RPMI7951 (cell line): ENCODE results near the gene SLC31A1. TPM values are rescaled to one million over a fixed set of nuclear protein-coding genes. Genes with fewer than 3 reads are reported as not detected.
"Not testable (repeated sequence)": the region's sequence is repeated elsewhere in the genome, so short reads cannot be mapped to it uniquely, and the experiment has no call there.

Experiments used
- DNase-seq: peaks from one replicate; pipeline ENCODE4 v3.0.0-alpha.2; 2012; ENCODE audit warnings: low read depth
- total RNA-seq: library from RNA; depleted of rRNA; stranded (reverse); fragments of >200 nt; shearing (Covaris generic); gene quantifications from 2 replicates; pipeline ENCODE4 v1.2.3, GENCODE V29; 2014

SLC31A1 gene
- total RNA-seq, 1 experiment from 2014 or later, result 14.9 TPM

DNA sequence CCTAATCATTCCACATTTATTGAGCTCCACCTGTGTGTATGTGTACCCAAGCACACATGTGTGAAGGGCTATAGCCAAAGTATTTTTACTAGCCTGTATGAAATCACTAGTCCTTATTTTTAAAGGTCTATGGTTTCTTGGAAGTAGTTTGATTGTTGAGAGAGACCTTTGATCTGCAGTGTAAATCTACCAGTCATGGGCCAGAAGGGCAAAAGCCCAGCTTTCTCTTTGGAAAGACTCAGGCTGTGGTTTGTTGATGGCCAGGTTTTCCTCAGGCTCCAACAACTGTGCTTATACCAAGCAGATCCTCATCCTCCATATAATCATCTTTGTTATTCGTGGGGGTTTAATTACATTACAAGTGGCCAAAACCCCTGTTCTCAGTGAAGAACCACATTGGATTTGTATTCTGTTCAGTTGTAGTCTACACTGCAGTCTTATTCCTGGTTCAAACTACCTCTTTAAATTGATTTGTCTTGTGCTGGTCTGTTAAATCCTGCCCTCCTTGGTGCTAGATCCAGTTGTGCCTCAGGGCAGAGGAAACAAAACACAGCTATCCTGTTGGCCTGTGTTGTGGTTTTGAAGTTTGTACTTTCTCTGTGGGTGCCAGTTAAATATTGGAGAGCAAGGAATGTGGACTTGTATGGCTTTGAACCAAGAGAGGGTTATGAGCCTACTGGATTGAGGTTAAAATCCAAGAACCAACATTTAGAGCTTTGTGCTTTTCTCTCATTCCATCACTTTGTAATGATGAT is 40.8 kb downstream of the SLC31A1 start:
- DNase-seq, result peak; percentile 72

DNA sequence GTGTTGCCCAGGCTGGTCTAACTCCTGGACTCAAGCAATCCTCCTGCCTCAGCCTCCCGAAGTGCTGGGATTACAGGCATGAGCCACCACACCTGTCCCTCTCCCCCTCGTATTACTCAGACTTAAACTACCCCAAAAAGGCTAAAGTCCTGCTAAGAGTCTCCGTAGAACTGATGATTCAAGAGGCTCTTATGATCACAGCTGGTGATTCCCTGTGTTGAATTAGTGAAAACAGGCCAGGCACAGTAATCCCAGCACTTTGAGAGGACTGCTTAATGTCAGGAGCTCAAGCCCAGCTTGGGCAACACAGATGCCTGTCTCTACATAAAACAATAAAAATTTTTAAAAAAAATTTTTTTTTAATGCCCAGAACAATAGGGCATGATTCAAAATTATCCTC is 44.8 kb downstream of the SLC31A1 start:
- DNase-seq, result no peak

DNA sequence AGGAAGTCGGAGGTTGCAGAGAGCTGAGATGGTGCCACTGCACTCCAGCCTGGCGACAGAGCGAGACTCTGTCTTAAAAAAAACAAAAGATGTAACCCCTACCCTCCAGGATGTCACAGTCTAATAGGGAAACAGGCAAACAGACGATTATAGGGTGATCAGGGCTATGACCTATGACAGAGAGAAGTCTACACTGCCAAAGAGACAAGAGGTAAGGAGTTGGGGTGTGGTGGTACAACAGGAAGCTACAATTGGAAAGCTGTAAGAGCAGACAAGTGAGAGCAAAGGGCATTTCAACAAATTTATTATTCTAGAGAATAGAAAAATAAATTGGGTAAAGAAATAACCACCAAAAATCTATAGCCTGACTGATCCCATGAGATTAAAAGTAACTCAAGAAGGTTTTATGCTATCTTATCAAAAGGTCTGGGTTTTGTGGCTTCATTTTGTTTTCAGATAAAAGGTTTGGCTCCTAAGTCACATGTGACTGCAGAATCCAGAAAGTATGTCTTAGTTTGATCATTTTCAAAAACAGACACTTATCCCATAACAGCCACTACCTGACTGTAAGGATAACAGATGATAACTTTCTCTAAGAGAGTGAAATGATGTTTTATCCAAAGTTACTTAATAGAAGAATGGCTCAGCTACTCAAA is 46.7 kb downstream of the SLC31A1 start:
- no peak for DNase-seq

DNA sequence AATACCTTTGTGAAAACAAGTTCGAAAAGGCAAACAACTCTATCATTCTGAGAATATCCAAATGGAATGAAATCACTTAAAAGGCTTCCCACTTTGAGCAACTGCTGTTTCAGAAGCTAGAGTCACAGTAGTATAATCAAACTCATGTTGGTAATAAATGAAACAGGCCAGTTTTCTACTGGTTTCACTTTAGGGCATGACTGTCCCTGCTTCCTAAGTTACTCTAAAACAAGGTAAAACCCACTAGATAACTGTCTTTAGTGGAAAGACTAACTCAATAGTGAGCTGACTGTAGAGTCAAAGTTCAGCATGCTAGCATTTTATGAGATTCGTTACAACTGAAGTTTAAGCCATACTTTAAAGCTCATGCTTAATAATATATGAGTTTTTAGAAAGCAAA is 48.0 kb downstream of the SLC31A1 start:
- DNase-seq, result no peak

DNA sequence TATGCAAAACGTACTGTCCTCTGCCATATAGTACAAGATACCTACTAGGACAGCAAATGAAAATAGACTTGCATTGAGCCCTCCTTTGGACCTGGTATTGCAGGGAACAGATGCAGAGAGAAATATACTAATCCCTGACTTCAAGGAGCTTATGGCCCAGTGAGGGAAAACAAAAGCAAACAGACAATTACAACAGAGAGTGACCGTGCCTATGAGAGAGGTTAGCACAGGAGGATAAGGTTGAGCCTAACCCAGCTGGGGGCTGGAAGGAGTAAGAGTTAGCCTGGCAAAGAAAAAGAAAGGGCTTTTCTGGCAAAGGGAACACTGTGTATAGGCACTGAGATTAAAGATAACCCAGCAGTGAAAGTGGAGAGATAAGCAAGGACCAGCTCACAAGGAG is 48.5 kb downstream of the SLC31A1 start:
- no peak for DNase-seq

DNA sequence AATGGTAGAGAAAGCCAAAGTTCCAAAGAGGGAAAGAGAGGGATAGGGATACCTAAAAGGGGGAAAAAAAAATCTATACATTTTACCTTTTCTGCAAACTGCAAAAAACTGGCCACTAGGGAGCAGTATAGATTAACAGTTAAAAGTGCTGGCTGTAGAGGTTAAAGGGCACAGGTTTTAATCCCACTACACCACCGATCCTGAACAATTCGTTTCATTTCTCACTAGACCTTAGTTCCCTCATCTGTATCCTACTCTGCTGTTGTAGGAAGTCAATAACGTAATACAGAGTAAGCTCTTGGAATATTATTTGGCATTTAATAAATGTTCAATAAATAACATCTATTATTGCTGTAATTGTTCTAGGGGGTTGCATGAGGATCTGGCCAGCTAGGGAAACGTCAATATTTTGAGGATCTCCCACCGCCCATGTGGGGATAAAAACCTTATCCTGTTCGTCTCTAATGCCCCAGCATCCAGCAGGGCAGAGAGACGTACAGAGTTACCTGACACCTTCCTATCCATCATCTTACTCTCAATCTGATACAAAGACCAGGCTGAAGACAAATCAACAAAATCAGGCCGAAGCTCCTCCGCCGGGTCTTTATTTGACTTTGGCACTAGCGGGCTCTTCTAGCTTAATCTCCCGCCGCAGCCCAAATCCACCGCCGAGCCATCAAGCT is 53.3 kb downstream of the SLC31A1 start:
- DNase-seq, result peak; percentile 57

DNA sequence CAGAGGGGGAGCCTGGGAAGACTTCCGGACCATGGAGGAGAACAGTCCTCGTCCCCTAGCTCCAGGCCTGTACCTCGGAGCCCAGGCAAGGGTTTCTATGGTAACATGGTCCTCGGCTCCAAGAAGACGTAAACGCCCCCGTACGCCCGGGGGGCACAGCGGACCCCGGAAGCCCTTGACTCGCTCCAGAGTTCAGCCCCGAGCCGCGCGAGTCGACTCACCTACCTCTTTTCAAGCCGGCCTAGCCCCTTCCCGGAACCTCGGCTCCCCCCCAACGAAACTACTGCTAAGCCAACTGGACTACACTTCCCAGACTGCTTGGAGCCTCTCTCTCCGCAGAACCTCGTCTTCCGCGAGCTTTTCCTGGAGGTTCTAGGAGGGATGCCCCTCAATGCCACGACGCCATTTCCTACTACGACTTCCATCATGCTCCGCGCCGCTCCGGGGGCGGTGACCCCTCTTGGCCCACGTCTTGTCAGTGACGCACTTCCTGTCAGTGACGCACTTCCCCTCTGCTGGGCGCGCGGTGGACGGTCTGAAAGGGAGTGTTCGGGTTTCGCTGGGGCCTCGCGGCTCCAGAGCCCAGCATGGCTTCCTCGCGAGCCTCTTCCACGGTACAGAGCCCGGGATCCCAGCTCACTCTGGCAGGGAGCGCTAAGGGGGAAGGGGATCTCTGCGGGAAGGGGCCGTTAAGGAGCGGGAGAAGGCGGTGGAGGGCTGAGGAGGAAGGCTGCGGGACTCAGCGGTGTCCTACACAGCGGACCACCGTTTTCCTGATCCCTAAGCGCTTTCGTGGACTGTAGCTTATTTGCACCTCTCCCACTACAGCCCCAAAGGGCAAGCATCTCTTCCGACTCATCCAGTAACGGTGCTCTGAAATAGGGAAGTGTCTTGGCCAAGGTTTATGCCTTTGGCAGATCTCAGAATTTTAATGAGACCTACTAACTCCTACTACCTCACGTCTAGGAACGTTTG is 54.1 kb downstream of the SLC31A1 start, which contains the start of the genes CDC26 and PRPF4:
Gene CDC26, minus strand, starts transcription at position 416 of the 975 bp plus-strand sequence. CDS start 3,065 bp downstream, outside the sequence.
Gene PRPF4, plus strand, starts transcription at position 502 of the 975 bp plus-strand sequence. Its CDS starts 86 bp downstream, at position 588.
- peak; percentile 96 for DNase-seq

- no peak for DNase-seq
Measured at GRCh38 chr9:113278840-113279239, 57.5 kb downstream of the SLC31A1 start.

DNA sequence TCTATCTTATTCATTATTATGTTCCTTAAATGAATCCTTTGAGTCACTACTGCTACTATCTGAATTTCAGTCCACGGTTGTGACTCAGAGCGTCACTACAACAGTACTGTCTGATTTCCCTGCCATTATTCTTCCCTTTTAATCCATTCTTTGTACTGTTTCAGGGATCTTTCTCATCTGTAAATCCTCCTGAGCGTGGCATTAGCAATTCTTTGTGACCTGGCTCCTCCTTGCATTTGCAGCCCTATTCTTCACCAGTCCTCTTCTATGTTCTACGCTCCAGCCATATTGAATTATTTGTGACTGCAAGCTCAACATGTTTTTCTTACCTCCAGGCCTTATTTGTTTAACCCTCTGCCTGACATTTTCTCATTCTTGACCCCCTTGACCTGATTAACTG is 60.0 kb downstream of the SLC31A1 start:
- DNase-seq, result no peak

- DNase-seq, result no peak
Measured at GRCh38 chr9:113289091-113289490, 67.7 kb downstream of the SLC31A1 start.

DNA sequence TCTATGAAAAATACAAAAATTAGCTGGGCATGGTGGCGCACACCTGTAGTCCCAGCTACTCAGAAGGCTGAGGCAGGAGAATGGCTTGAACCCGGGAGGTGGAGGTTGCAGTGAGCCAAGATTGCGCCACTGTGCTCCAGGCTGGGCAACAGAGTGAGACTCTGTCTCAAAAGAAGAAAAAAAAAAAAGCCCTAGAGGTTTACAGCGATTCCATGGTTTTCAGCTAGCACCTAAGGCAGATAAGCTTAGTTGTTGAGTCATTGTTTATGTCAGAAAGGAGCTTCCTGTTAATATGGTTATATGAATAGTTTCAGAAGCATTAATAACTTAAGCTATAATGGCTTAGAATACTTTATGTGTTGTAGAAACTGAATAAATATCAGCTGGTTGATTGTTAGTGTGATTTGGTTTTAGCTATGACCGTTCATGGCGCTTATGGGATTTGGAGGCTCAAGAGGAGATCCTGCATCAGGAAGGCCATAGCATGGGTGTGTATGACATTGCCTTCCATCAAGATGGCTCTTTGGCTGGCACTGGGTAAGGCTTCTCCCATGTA is 68.8 kb downstream of the SLC31A1 start:
- no peak for DNase-seq

DNA sequence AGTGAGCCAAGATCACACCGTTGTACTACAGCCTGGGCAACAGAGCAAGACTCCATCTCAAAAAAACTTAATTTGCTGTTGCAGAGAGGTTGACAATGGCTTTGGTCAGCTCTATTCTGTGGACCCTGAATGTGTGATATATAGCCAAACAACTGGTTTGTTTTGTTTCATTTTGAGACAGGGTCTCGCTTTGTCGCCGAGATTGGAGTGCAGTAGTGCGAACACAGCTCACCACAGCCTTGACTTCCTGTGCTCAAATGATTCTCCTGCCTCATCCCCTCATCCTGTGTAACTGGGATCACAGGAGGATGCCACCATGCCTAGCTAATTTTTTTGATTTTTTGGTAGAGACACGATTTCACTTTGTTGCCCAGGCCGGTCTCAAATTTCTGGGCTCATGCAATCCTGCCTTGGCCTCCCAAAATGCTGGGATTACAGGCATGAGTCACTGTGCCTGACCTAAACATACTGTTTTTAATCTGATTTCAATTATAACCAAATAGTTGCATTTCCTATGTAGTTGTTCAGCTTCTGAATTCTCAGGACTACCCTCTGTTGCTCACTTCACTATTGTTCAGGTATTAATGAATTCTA is 72.0 kb downstream of the SLC31A1 start:
- DNase-seq, result no peak

DNA sequence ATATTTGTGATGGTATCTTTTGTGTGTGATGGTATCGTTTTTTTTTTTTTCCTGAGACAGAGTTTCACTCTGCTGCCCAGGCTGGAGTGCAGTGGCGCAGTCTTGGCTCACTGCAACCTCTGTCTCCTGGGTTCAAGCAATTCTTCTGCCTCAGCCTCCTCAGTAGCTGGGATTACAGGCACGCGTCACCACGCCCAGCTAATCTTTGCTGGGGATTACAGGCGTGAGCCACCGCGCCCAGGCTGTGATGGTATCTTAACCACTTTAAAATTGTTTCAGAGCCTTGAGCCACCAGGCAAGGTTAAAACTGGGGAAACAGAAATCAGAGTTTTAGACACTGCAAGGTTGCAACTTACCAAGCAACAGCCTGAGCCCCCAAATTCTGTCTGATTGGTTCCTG is 74.9 kb downstream of the SLC31A1 start:
- DNase-seq, result not testable (repeated sequence)

GRCh38 chr9:113296796-113297558 is 75.6 kb downstream of the SLC31A1 start:
- DNase-seq, result no peak

DNA sequence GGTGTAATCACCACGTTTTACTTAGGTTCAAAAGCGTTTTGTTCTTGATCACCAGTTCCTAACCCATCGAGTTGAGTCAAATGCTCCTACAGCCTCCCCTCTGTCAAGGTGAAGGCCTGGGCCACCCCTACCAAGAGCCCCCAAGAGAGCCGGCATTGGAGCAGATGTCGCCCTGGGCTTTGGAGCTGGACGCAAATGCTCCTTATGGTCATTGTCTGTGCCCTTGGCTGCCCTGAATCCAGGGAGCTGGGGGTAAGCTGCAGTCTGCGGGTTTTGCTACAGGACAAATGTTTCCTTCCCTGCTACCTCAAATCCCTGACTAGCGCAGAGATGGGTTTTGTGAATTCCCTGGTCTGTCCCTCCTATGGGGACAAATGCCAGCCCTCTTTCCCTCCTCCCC is 77.0 kb downstream of the SLC31A1 start:
- DNase-seq, result no peak

DNA sequence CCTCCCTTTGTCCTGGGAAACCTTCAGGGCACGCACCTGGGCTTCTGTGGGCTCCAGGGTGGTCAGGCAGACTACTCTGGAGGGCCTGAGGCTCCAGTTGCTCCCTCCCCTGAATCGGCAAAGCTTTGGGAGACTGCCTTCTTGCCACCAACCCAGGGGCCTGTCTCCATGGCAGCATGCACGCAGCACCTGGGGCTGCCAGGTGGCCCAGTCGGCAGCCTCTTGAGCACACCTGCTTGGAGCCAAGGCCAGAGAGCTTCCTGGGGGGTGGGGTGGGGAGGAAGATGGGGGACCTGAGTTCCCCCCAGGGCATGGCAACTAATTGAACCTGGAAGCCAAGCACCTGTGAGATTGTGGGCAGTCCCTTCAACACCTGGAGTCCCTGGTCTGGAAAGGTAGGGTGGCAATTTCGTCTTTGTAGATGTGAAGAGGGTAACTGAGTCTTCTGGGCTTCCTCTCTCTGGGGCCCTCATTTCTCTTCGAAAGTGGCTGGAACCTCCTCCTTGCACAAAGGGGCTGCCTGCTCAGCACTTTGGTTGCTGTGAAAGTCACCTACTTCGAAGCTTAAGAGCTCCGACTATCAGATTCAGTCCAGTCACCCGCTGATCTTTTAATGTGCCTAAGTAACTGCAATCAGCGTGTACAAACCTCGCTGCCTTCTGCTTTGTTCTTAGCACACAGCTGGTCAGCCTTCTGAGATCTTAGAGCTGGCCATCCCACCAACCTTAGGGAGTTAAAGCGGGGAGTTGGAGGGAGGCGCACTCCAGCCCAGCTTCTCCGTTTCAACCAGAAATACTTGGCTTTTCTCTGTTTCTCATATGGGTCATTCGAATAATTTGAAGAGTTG is 77.8 kb downstream of the SLC31A1 start:
- no peak for DNase-seq

GRCh38 chr9:113299800-113300292 is 78.5 kb downstream of the SLC31A1 start:
- DNase-seq, result no peak

DNA sequence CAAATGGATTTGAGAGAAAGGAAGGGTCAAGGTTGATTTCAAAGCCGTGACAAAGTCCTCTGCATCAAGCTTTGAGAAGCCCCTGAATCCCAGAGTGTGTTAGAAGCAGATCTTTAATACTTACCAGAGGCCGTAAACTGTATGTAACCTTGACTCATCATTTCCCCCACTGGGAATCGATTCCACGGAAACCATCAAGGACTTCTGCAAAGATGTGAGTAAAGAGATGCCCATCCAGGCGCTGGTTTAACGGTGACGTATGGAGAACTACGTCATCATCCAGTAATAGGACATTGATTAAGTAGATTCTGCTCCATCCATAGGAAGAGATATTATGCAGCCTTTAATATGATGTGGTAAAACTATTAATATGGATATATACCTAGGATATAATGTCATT is 80.2 kb downstream of the SLC31A1 start:
- DNase-seq, result no peak
